ENCODE measurements around the gene EVC2.

GRCh38 chr4:5747738-5748375 lies 39.5 kb upstream of the EVC2 start:
- no peak for TF ChIP-seq CTCF (IDR thresholded peaks at IDR 0.05)
- no peak for TF ChIP-seq POLR2A (IDR thresholded peaks at IDR 0.05)

Measured in lower leg skin (tissue), 3 donors.